WTC11 (cell line): ENCODE measurements around the gene DNAH9. TPM values are rescaled to one million over a fixed set of nuclear protein-coding genes. Genes with fewer than 3 reads are reported as not detected.

Experiments used
- ATAC-seq: fragments of 200-7000 bp; cut with Tn5 transposase; 2 replicates; pipeline ENCODE4 v1.10.0; 2021; ENCODE audit warnings: mild to moderate bottlenecking, moderate library complexity
- CTCF ChIA-PET: fragments of 300-600 bp; sonication (Branson Sonifier 250); formaldehyde crosslinking; loops from one replicate; lab custom pipeline; 2021; ENCODE audit warnings: antibody characterized with exemption; lab: Charles Lee
- POLR2A ChIA-PET: fragments of 350-600 bp; sonication (Branson Sonifier 250); formaldehyde crosslinking; loops from one replicate; lab custom pipeline; 2021; ENCODE audit warnings: antibody characterized with exemption; lab: Charles Lee
- DNase-seq: peaks from one replicate; pipeline ENCODE4 v3.0.0; 2021; ENCODE audit warnings: low spot score
- H3K27ac Mint-ChIP-seq: 2 replicates; pipeline ENCODE4 v1.8.0; 2021; ENCODE audit warnings: mixed read lengths
- H3K27me3 Mint-ChIP-seq: 2 replicates; pipeline ENCODE4 v1.8.0; 2021; ENCODE audit warnings: low read depth, mild to moderate bottlenecking, moderate library complexity, mixed read lengths
- H3K36me3 Mint-ChIP-seq: 2 replicates; pipeline ENCODE4 v1.8.0; 2021; ENCODE audit warnings: mixed read lengths
- H3K4me1 Mint-ChIP-seq: 2 replicates; pipeline ENCODE4 v1.8.0; 2022; ENCODE audit warnings: mixed read lengths
- H3K4me3 Mint-ChIP-seq: 2 replicates; pipeline ENCODE4 v1.8.0; 2021; ENCODE audit warnings: mild to moderate bottlenecking, moderate library complexity, mixed read lengths
- H3K9me3 Mint-ChIP-seq: 2 replicates; pipeline ENCODE4 v1.8.0; 2021; ENCODE audit warnings: mixed read lengths
- ELF4 ChIP-seq: sonication (generic); formaldehyde crosslinking; IDR thresholded peaks from 2 replicates; pipeline ENCODE4 v1.8.1; 2022; ENCODE audit warnings: low read depth, mild to moderate bottlenecking, moderate library complexity, missing genetic modification reagents
- ESRRA ChIP-seq: sonication (generic); formaldehyde crosslinking; IDR thresholded peaks from 2 replicates; pipeline ENCODE4 v1.8.1; 2022; ENCODE audit warnings: mild to moderate bottlenecking, missing genetic modification reagents, borderline replicate concordance
- FOXJ3 ChIP-seq: sonication (generic); formaldehyde crosslinking; IDR thresholded peaks from 2 replicates; pipeline ENCODE4 v1.9.0; 2021; ENCODE audit warnings: missing genetic modification reagents, mild to moderate bottlenecking, borderline replicate concordance
- FOXK1 ChIP-seq: sonication (generic); formaldehyde crosslinking; IDR thresholded peaks from 2 replicates; pipeline ENCODE4 v1.8.0; 2022; ENCODE audit warnings: mild to moderate bottlenecking, moderate library complexity, missing genetic modification reagents
- GRHL2 ChIP-seq: fragments of 250-450 bp; sonication (Bioruptor Pico); IDR thresholded peaks from 2 replicates; pipeline ENCODE4 v1.8.0; 2022; ENCODE audit warnings: mild to moderate bottlenecking, moderate library complexity; ENCODE audit not compliant: insufficient replicate concordance, severe bottlenecking
- KAT7 ChIP-seq: sonication (generic); formaldehyde crosslinking; IDR thresholded peaks from 2 replicates; pipeline ENCODE4 v1.8.1; 2023; ENCODE audit warnings: missing genetic modification reagents, mild to moderate bottlenecking, borderline replicate concordance
- NFE2L1 ChIP-seq: sonication (generic); formaldehyde crosslinking; IDR thresholded peaks from 2 replicates; pipeline ENCODE4 v1.8.1; 2023; ENCODE audit warnings: missing genetic modification reagents
- PRRX2 ChIP-seq: fragments of 250-450 bp; sonication (Bioruptor Pico); IDR thresholded peaks from 2 replicates; pipeline ENCODE4 v1.8.0; 2021; ENCODE audit warnings: mild to moderate bottlenecking
- SOX15 ChIP-seq: fragments of 250-450 bp; sonication (Bioruptor Pico); IDR thresholded peaks from 2 replicates; pipeline ENCODE4 v1.9.0; 2021; ENCODE audit warnings: mild to moderate bottlenecking
- ZNF232 ChIP-seq: sonication (generic); formaldehyde crosslinking; IDR thresholded peaks from 2 replicates; pipeline ENCODE4 v1.8.0; 2022; ENCODE audit warnings: mild to moderate bottlenecking, missing genetic modification reagents
- ZNF416 ChIP-seq: fragments of 250-450 bp; sonication (Bioruptor Pico); IDR thresholded peaks from 2 replicates; pipeline ENCODE4 v1.9.0; 2021; ENCODE audit warnings: mild to moderate bottlenecking, inconsistent platforms
- ZNF423 ChIP-seq: fragments of 250-450 bp; sonication (Bioruptor Pico); IDR thresholded peaks from 2 replicates; pipeline ENCODE4 v2.1.2; 2022; ENCODE audit warnings: mild to moderate bottlenecking, moderate library complexity
- ZNF671 ChIP-seq: fragments of 250-450 bp; sonication (Bioruptor Pico); IDR thresholded peaks from 2 replicates; pipeline ENCODE4 v1.8.0; 2021; ENCODE audit warnings: mild to moderate bottlenecking
- total RNA-seq: library from RNA; stranded (reverse); gene quantifications from 3 replicates; pipeline ENCODE4 v1.2.3, GENCODE V29; 2021
- TF ChIP-seq, protein P1 (sequence below): fragments of 250-450 bp; sonication (Bioruptor Pico); IDR thresholded peaks from 2 replicates; pipeline ENCODE4 v1.9.0; 2021; ENCODE audit warnings: mild to moderate bottlenecking
- TF ChIP-seq, protein P2 (sequence below): sonication (generic); formaldehyde crosslinking; IDR thresholded peaks from 2 replicates; pipeline ENCODE4 v1.8.1; 2023; ENCODE audit warnings: mild to moderate bottlenecking, missing genetic modification reagents, moderate library complexity
- TF ChIP-seq, protein P3 (sequence below): fragments of 250-450 bp; sonication (Bioruptor Pico); IDR thresholded peaks from 2 replicates; pipeline ENCODE4 v1.8.0; 2021; ENCODE audit warnings: mild to moderate bottlenecking
- TF ChIP-seq, protein P4 (sequence below): sonication (generic); formaldehyde crosslinking; IDR thresholded peaks from 2 replicates; pipeline ENCODE4 v1.8.0; 2022; ENCODE audit warnings: mild to moderate bottlenecking, missing genetic modification reagents
- TF ChIP-seq, protein P5 (sequence below): sonication (generic); formaldehyde crosslinking; conservative IDR thresholded peaks from 2 replicates; pipeline ENCODE4 v1.8.1; 2023; ENCODE audit warnings: mild to moderate bottlenecking, low read depth, missing genetic modification reagents, moderate library complexity
- TF ChIP-seq, protein P6 (sequence below): sonication (generic); formaldehyde crosslinking; IDR thresholded peaks from 2 replicates; pipeline ENCODE4 v1.8.0; 2022; ENCODE audit warnings: mild to moderate bottlenecking, missing genetic modification reagents

The DNAH9 gene
- total RNA-seq, 1 experiment from 2014 or later, result 0.31 TPM

DNA sequence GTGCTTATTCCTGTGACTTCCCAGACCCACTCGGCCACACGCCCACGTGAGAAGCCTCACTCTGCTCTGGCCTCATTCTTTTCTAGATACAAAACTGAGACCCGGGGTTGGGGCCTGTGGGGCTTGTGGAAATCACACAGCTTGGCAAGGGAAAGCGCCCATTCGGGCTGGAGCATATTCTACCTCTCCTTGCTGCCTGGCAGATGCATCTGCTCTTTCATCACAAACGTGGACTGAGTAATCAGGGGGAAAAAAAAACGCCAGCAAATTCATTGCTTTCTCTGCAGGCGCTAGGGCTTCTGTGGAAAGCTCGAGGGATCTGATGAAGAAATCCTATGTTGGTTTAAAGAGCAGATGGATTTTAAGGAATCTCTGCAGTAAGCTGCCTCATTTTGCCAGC is 44.4 kb downstream of the DNAH9 start (continued):
- TF ChIP-seq, protein P1, sequence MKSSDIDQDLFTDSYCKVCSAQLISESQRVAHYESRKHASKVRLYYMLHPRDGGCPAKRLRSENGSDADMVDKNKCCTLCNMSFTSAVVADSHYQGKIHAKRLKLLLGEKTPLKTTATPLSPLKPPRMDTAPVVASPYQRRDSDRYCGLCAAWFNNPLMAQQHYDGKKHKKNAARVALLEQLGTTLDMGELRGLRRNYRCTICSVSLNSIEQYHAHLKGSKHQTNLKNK (CRISPR knock-in tag), result no peak

DNA sequence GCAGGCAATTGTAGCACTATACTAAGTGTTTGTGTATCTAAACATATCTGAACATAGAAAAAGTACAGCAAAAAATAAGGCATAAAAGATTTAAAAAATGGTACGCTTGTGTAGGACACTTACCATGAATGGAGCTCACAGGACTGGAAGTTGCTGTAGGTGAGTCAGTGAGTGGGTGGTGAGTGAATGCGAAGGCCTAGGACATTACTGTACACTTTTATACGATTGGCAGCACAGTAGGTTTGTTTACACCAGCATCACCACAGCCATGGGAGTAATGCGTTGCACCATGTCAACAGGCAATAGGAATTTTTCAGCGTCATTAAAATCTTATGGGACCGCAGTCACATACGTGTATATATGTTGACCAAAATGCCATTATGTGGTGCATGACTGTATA is 45.6 kb downstream of the DNAH9 start:
- ATAC-seq (no peak), DNase-seq (no peak)
- Mint-ChIP-seq H3K27ac (no peak overlapping the region), H3K36me3 (peaks cover 24% of the 10 kb centered on the region), H3K9me3 (peaks cover 36% of the 10 kb centered on the region), H3K4me1 (no peaks in the 10 kb centered on the region), H3K4me3 (no peak overlapping the region), H3K27me3 (peaks cover 5% of the 10 kb centered on the region)
- ChIA-PET CTCF (interaction anchor here (0.6 to 2.5 kb wide), 36 partner anchors 9 to 906 kb away, joined by 3 to 24 read pairs (median 4); partner anchors contain the start of genes DNAH9 and ZNF18), POLR2A (no interaction called here)
- TF ChIP-seq SOX15 (CRISPR knock-in tag), result no peak
- no peak for TF ChIP-seq FOXK1
- no peak for TF ChIP-seq KAT7 (CRISPR knock-in tag)
- TF ChIP-seq ZNF416, result no peak
- TF ChIP-seq ZNF423 (CRISPR knock-in tag), result no peak
- TF ChIP-seq ELF4 (CRISPR knock-in tag), result no peak
- TF ChIP-seq, protein P2, sequence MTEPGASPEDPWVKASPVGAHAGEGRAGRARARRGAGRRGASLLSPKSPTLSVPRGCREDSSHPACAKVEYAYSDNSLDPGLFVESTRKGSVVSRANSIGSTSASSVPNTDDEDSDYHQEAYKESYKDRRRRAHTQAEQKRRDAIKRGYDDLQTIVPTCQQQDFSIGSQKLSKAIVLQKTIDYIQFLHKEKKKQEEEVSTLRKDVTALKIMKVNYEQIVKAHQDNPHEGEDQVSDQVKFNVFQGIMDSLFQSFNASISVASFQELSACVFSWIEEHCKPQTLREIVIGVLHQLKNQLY (CRISPR knock-in tag), result no peak
- TF ChIP-seq ESRRA (CRISPR knock-in tag), result no peak
- no peak for TF ChIP-seq PRRX2
- TF ChIP-seq, protein P3, sequence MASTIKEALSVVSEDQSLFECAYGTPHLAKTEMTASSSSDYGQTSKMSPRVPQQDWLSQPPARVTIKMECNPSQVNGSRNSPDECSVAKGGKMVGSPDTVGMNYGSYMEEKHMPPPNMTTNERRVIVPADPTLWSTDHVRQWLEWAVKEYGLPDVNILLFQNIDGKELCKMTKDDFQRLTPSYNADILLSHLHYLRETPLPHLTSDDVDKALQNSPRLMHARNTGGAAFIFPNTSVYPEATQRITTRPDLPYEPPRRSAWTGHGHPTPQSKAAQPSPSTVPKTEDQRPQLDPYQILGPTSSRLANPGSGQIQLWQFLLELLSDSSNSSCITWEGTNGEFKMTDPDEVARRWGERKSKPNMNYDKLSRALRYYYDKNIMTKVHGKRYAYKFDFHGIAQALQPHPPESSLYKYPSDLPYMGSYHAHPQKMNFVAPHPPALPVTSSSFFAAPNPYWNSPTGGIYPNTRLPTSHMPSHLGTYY (CRISPR knock-in tag), result no peak
- TF ChIP-seq GRHL2 (CRISPR knock-in tag), result no peak
- TF ChIP-seq FOXJ3 (CRISPR knock-in tag), result no peak
- TF ChIP-seq ZNF671 (CRISPR knock-in tag), result no peak
- TF ChIP-seq, protein P4, sequence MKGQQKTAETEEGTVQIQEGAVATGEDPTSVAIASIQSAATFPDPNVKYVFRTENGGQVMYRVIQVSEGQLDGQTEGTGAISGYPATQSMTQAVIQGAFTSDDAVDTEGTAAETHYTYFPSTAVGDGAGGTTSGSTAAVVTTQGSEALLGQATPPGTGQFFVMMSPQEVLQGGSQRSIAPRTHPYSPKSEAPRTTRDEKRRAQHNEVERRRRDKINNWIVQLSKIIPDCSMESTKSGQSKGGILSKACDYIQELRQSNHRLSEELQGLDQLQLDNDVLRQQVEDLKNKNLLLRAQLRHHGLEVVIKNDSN (CRISPR knock-in tag), result no peak
- TF ChIP-seq, protein P5, sequence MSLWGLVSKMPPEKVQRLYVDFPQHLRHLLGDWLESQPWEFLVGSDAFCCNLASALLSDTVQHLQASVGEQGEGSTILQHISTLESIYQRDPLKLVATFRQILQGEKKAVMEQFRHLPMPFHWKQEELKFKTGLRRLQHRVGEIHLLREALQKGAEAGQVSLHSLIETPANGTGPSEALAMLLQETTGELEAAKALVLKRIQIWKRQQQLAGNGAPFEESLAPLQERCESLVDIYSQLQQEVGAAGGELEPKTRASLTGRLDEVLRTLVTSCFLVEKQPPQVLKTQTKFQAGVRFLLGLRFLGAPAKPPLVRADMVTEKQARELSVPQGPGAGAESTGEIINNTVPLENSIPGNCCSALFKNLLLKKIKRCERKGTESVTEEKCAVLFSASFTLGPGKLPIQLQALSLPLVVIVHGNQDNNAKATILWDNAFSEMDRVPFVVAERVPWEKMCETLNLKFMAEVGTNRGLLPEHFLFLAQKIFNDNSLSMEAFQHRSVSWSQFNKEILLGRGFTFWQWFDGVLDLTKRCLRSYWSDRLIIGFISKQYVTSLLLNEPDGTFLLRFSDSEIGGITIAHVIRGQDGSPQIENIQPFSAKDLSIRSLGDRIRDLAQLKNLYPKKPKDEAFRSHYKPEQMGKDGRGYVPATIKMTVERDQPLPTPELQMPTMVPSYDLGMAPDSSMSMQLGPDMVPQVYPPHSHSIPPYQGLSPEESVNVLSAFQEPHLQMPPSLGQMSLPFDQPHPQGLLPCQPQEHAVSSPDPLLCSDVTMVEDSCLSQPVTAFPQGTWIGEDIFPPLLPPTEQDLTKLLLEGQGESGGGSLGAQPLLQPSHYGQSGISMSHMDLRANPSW, result no peak
- no peak for TF ChIP-seq NFE2L1 (CRISPR knock-in tag)
- TF ChIP-seq ZNF232 (CRISPR knock-in tag), result no peak
- TF ChIP-seq, protein P6, sequence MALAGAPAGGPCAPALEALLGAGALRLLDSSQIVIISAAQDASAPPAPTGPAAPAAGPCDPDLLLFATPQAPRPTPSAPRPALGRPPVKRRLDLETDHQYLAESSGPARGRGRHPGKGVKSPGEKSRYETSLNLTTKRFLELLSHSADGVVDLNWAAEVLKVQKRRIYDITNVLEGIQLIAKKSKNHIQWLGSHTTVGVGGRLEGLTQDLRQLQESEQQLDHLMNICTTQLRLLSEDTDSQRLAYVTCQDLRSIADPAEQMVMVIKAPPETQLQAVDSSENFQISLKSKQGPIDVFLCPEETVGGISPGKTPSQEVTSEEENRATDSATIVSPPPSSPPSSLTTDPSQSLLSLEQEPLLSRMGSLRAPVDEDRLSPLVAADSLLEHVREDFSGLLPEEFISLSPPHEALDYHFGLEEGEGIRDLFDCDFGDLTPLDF (CRISPR knock-in tag), result no peak
